RCC 7860 (cell line): Measurements from ENCODE around the gene VSIG2.

ENCODE experiments used
- DNase-seq: peaks from one replicate; pipeline ENCODE4 v3.0.0-alpha.2; 2015; ENCODE audit warnings: low spot score
- FAIRE-seq: peaks from 2 replicates; lab custom pipeline; 2012; peaks lifted over from hg19 to GRCh38; lab: Jason Lieb, UNC

VSIG2 gene

DNA sequence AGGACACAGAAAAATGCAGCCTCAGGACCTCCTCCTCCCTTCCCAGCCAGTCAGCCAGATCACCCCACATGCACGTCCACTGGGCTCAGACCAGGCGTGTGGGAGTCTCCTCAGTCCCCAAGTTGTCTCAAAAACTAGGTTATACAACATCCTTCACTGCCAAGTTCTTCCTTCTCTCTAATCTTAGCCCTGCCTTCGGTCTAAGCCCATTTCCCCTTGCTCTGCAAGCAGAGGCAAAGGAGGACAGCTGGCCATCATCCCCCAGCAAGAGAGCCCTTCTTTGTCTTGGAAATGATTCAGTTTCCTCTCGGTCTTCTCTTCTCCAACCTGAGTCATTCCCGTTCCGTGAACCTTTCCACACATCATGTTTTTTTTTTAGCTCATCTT lies 26.3 kb downstream of the VSIG2 start:
- FAIRE-seq (no peak), DNase-seq (peak; percentile 13)

DNA sequence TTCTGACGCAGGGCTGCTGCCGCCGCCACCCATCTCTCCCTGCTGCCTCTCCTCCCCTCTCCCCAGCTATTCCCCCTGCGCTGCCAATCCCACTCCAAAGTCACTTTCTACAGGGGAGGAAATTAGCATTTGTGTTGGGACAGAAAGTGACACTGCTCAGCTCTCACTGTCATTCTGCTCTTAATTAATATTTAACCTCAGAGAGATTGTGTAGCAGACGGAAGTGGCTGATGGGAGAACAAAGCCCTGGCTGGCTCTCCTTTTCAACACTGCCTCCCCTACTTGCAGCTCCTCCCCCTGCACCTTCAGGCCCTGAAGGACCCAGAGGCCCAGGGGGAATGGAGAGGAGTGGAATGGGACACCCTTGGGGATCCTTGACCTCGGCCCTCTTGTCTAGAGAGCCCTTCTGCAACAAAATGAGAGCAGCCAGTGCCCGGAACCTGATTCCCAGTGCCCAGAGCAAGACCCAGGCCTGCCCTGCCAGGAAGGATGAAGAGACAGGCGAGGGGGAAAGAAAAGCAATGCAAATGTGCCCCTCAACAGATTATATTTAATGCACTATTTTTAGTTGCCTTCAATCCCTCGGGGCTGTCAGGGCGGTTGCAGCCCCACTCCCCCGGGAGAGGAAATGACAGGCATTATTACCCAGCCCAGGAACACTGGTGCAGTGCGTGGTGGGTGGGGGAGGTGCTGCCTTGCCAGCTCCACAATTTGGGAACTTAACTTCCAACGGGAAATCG lies 26.9 kb downstream of the VSIG2 start:
- peak; percentile 32 for DNase-seq
- no peak for FAIRE-seq

DNA sequence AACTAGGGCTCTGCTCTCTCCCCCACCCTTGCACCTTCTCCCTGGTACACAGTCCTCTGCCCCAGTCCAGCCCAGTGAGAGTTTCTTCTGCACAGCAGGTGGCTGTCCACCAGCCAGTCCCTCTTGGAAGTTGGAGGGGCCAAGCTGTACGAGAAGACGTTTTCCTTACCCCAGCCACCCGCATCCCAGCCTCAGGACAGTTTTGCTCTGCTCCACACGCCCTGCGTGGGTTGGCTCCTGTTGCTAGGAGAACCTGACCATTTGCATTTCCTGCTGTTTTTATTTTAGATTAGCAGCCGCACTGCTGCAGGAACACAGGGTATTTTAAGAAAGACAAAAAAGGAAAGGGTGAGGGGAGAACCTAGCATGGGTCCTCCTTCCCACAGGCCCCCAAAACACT lies 29.9 kb downstream of the VSIG2 start:
- no peak for FAIRE-seq
- DNase-seq: no peak

GRCh38 chr11:124719534-124719933 lies 32.5 kb downstream of the VSIG2 start:
- no peak for FAIRE-seq

GRCh38 chr11:124718801-124719200 lies 33.3 kb downstream of the VSIG2 start:
- DNase-seq: no peak
- FAIRE-seq: no peak

More at GRCh38 chr11:124719534-124719933, 32.5 kb downstream of the VSIG2 start:
- no peak for DNase-seq

GRCh38 chr11:124717786-124718651 lies 34.0 kb downstream of the VSIG2 start:
- FAIRE-seq (no peak), DNase-seq (no peak)

DNA sequence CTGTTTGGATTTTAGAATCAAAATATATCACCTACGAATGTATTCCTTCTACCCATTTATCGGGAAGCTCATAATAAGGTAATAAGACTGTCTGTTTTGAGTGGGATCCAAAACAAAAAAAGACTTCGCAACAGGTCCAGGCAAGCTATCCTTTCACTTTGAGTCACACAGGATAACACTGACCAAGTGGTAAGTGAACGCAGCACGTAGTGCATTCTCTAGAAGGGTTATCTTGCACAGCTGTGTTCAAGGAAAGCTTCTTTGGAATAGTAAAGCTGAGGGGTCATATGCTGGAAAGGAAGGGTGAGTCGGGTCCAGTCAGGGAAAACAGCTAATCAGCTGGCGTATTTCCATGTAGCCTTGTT lies 34.7 kb downstream of the VSIG2 start:
- FAIRE-seq (no peak), DNase-seq (no peak)

- DNase-seq (no peak), FAIRE-seq (no peak)
These were observed 35.5 kb downstream of the VSIG2 start for GRCh38 chr11:124716591-124716990.

DNA sequence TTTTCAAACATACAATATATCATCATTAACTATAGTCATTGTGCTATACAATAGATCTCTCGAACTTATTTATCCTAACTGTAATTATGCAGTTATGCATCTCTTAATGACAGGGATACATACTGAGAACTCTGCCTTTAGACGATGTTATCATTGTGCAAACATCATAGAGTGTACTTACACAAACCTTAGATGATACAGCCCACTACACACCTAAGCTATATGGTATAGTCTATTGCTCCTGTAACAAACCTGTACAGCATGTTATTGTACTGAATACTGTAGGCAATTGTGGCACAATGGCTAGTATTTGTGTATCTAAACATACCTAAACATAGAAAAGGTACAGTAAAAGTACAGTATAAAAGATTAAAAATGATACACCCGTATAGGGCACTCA lies 39.7 kb downstream of the VSIG2 start:
- FAIRE-seq (no peak), DNase-seq (no peak)

DNA sequence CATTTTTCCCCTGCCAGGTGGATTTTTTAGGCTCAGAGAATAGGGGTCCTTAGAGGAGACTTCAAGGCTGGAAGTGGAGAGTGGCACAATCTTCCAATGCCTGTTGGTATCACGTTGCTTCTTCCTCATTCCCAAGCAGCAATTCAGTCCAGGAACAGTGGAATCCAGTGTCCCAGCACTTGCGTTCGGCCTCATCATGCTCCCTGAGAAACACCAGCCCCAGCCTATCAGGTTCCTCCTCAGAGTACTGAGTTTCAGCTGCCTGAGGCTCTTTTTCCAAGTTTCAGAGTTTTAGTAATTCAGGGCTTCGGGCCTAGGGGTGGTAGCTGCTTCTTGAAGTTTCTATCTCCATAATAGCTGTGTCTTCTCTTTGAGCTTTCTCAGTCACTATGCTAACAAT lies 44.2 kb downstream of the VSIG2 start:
- FAIRE-seq: no peak

DNA sequence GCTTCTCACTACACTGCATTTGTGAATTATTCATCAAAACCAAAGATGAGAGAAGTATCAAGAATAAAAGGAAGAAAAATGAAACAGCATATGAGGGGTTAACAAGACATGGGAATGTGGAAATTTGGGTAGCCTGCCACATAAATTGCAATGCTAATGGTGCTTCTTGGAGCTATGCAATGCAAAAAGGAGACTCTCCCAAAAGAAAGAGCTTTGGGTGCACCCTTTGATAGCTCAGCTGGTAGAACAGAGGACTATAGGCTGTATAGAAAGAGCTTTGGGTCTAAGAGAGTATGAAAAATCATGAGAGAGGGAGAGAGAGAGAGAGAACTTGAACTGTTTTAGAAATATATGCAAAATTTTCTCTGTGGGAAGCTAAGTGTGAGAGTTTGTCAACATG lies 52.0 kb downstream of the VSIG2 start:
- no peak for FAIRE-seq
- no peak for DNase-seq

More for the DNA sequence above, 44.2 kb downstream of the VSIG2 start:
- no peak for DNase-seq

- DNase-seq: no peak
- no peak for FAIRE-seq
These were observed 52.5 kb downstream of the VSIG2 start for GRCh38 chr11:124699547-124699946.
